Ovary (tissue), 9 donors: ENCODE measurements around the gene LAMA2. TPM values are rescaled to one million over a fixed set of nuclear protein-coding genes. Genes with fewer than 3 reads are reported as not detected.

Source experiments
- DNase-seq, 5 donors: peaks; one replicate each; pipeline ENCODE4 v3.0.0-alpha.2; 2019 to 2020
- H3K27ac ChIP-seq, 2 donors: fragments of 200-600 bp; one replicate each; pipeline versions ENCODE4 v1.5.1 to v1.8.0; 2019 to 2022
- H3K27me3 ChIP-seq: fragments of 200-600 bp; one replicate; pipeline ENCODE4 v1.8.0; 2022
- H3K36me3 ChIP-seq: fragments of 200-600 bp; sonication (generic); one replicate; pipeline ENCODE4 v1.5.1; 2019
- H3K4me1 ChIP-seq: one replicate; pipeline ENCODE4 v1.8.1; 2013; ENCODE audit warnings: mild to moderate bottlenecking, moderate library complexity; ENCODE audit not compliant: insufficient read depth
- H3K4me3 ChIP-seq: fragments of 200-600 bp; sonication (generic); one replicate; pipeline ENCODE4 v1.5.1; 2017
- H3K9me3 ChIP-seq, 2 donors: fragments of 200-600 bp in 1 of 2; sonication (generic) in 1 of 2; one replicate each; pipeline versions ENCODE4 v1.5.1 to v1.8.1; 2013 to 2019; ENCODE audit warnings: mild to moderate bottlenecking in 1 of 2, moderate library complexity in 1 of 2
- CTCF ChIP-seq, 3 donors: fragments of 450-650 bp in 2 of 3; fragments of 200-600 bp in 1 of 3; IDR thresholded peaks; one replicate each; pipeline versions ENCODE4 v1.5.1 to v1.8.0; 2016 to 2022; ENCODE audit warnings: antibody characterized with exemption in 3 of 3, mild to moderate bottlenecking in 1 of 3
- EP300 ChIP-seq: sonication (generic); formaldehyde crosslinking; IDR thresholded peaks from one replicate; pipeline ENCODE4 v1.6.1; 2017; ENCODE audit warnings: antibody characterized with exemption
- POLR2A ChIP-seq: fragments of 450-650 bp; IDR thresholded peaks from one replicate; pipeline ENCODE4 v1.6.1; 2017; ENCODE audit warnings: antibody characterized with exemption, mild to moderate bottlenecking, moderate library complexity
- WGBS, 3 donors: extraction: QIAGEN DNeasy Blood & Tissue Kit in 1 of 3; methylation state at CpG; one replicate each; pipeline versions ENCODE4 v1.1.5 to v1.1.7; 2013 to 2017; 5-methylcytosine and 5-hydroxymethylcytosine counted together
- intact Hi-C, 4 donors: fragments of 100-400 bp; cut with DNase I; formaldehyde crosslinking; loops; one replicate each; pipeline versions ENCODE4 v1.11.0 to v1.15.1; 2022 to 2023
- polyA plus RNA-seq, 2 donors: library from polyadenylated mRNA; stranded (reverse); fragments of 200-250 nt in 1 of 2; fragments of 350-450 nt in 1 of 2; fragmentation: Illumina TruSeq in 1 of 2; extraction: RNeasy Lipid Tissue Mini Kit (QIAGEN cat#74804) in 1 of 2; gene quantifications; one replicate each; pipeline ENCODE4 v1.2.3, GENCODE V29; 2013 to 2014
- total RNA-seq, 7 donors: library from RNA; depleted of rRNA in 2 of 7; stranded (reverse); fragments of >200 nt in 2 of 7; fragmentation: NEBNext Ultra II Directional in 3 of 7; extraction: Animal tissue kit (Norgen Biotek cat#: 25700) in 3 of 7; gene quantifications; one replicate each; pipeline versions ENCODE4 v1.1.0 to v1.2.4, GENCODE V29; 2016 to 2023
- donor health status: DM: no; HTN: no; CAD: no; lungs with moderate emphysema.
- donor health status: DM: no; HTN: no; CAD: no.
- donor health status: Bipolar disorder and iron deficiency.
- donor health status: DM: yes; HTN: yes; CAD: no.
- donor health status: DM: no; HTN: no; CAD: no.
- donor health status: DM: yes; HTN: yes; CAD: no.

LAMA2 gene
- total and polyA plus RNA-seq, 9 donors: 42.5 to 226 (median 121) TPM

GRCh38 chr6:129031051-129031599, 148.2 kb downstream of the LAMA2 start:
- 38 to 44% (median 39%) methylated on average over 1 of the region's 1 CpG for WGBS, 3 donors
- no peak overlapping the region for H3K27ac ChIP-seq
- H3K36me3 ChIP-seq: no peaks in the 10 kb centered on the region
- H3K9me3 ChIP-seq: no peaks in the 10 kb centered on the region
- DNase-seq: no peak
- TF ChIP-seq EP300 (no peak), CTCF (IDR thresholded peaks at IDR 0.05) (no peak), POLR2A (no peak)
- H3K27me3 ChIP-seq: no peaks in the 10 kb centered on the region
- H3K4me1 ChIP-seq: no peaks in the 10 kb centered on the region
- intact Hi-C loops: no loop called here
- H3K4me3 ChIP-seq: no peak overlapping the region

- WGBS, 3 donors: 50 to 57% (median 52%) methylated on average over 6 of the region's 6 CpGs
- intact Hi-C loops: no loop called here
- DNase-seq: no peak
- Histone ChIP-seq H3K9me3 (no peaks in the 10 kb centered on the region), H3K4me1 (no peaks in the 10 kb centered on the region), H3K36me3 (no peaks in the 10 kb centered on the region), H3K27ac (no peak overlapping the region), H3K27me3 (no peaks in the 10 kb centered on the region), H3K4me3 (no peak overlapping the region)
- TF ChIP-seq CTCF (IDR thresholded peaks at IDR 0.05) (no peak), POLR2A (no peak), EP300 (no peak)
Observed at GRCh38 chr6:129032602-129033001, 149.7 kb downstream of the LAMA2 start.

- Histone ChIP-seq H3K4me3 (no peak overlapping the region), H3K36me3 (no peaks in the 10 kb centered on the region), H3K27me3 (no peaks in the 10 kb centered on the region), H3K9me3 (no peaks in the 10 kb centered on the region), H3K27ac (no peak overlapping the region), H3K4me1 (no peaks in the 10 kb centered on the region)
- 5 to 16% (median 14%) methylated on average over 1 of the region's 1 CpG for WGBS, 3 donors
- no peak for DNase-seq
- intact Hi-C loops: no loop called here
- TF ChIP-seq POLR2A: no peak
Observed at GRCh38 chr6:129033180-129033579, 150.2 kb downstream of the LAMA2 start.

- Histone ChIP-seq H3K4me1 (no peaks in the 10 kb centered on the region), H3K4me3 (no peak overlapping the region), H3K9me3 (no peaks in the 10 kb centered on the region), H3K27ac (no peak overlapping the region), H3K27me3 (no peaks in the 10 kb centered on the region), H3K36me3 (no peaks in the 10 kb centered on the region)
- 52 to 55% (median 52%) methylated on average over 2 of the region's 2 CpGs for WGBS, 3 donors
- intact Hi-C loops: no loop called here
- no peak for DNase-seq
- TF ChIP-seq EP300 (no peak), CTCF (IDR thresholded peaks at IDR 0.05) (no peak), POLR2A (no peak)
Observed at GRCh38 chr6:129033581-129033980, 150.6 kb downstream of the LAMA2 start.

- H3K27ac ChIP-seq: no peak overlapping the region
- no peaks in the 10 kb centered on the region for H3K27me3 ChIP-seq
- H3K4me1 ChIP-seq: no peaks in the 10 kb centered on the region
- TF ChIP-seq EP300 (no peak), POLR2A (no peak), CTCF (IDR thresholded peaks at IDR 0.05) (no peak)
- no peak overlapping the region for H3K4me3 ChIP-seq
- no peak for DNase-seq
- no peaks in the 10 kb centered on the region for H3K9me3 ChIP-seq
- WGBS, 3 donors: 86 to 90% (median 89%) methylated on average over 2 of the region's 2 CpGs
- H3K36me3 ChIP-seq: no peaks in the 10 kb centered on the region
- intact Hi-C loops: no loop called here
Observed at GRCh38 chr6:129041563-129041962, 158.6 kb downstream of the LAMA2 start.
